K562 (cell line): ENCODE measurements around the gene PI4KA. TPM values are rescaled to one million over a fixed set of nuclear protein-coding genes. Genes with fewer than 3 reads are reported as not detected.

ENCODE experiments used
- ADNP ChIP-seq: fragments of 200-800 bp; sonication (Bioruptor generic); IDR thresholded peaks from 2 replicates; pipeline ENCODE4 v1.6.1; 2016; ENCODE audit warnings: missing genetic modification characterization, missing compliant biosample characterization
- CSDE1 ChIP-seq, 2 experiments: fragments of 450-650 bp; IDR thresholded peaks; 2 replicates each; pipeline ENCODE4 v1.6.1; 2016; ENCODE audit warnings: mild to moderate bottlenecking in 1 of 2
- CTCF ChIP-seq, 3 experiments: IDR thresholded peaks in 2 of 3; conservative IDR thresholded peaks in 1 of 3; 2 replicates each; pipeline ENCODE4 v1.5.1; 2011 to 2012; ENCODE audit warnings: low read length in 3 of 3, mild to moderate bottlenecking in 3 of 3, control low read depth in 2 of 3, improper control_type of control experiment in 1 of 3, inconsistent platforms in 1 of 3, low read depth in 1 of 3, mixed read lengths in 1 of 3, moderate library complexity in 1 of 3; ENCODE audit not compliant: insufficient read depth in 2 of 3
- DMBX1 ChIP-seq: fragments of 250-450 bp; sonication (Bioruptor Pico); IDR thresholded peaks from 2 replicates; pipeline ENCODE4 v1.8.0; 2022; ENCODE audit warnings: inconsistent platforms, mild to moderate bottlenecking, moderate library complexity, borderline replicate concordance
- ELF4 ChIP-seq: fragments of 450-650 bp; formaldehyde crosslinking; IDR thresholded peaks from 2 replicates; pipeline ENCODE4 v1.4.0; 2022; ENCODE audit warnings: missing genetic modification characterization
- HMG20A ChIP-seq: fragments of 450-650 bp; formaldehyde crosslinking; conservative IDR thresholded peaks from 2 replicates; pipeline ENCODE4 v1.4.0; 2020; ENCODE audit warnings: mild to moderate bottlenecking, mixed read lengths
- L3MBTL2 ChIP-seq: fragments of 450-650 bp; IDR thresholded peaks from 2 replicates; pipeline ENCODE4 v1.6.1; 2016; ENCODE audit warnings: mild to moderate bottlenecking, moderate library complexity
- LEF1 ChIP-seq: fragments of 450-650 bp; IDR thresholded peaks from 2 replicates; pipeline ENCODE4 v1.6.1; 2016; ENCODE audit warnings: mild to moderate bottlenecking
- MEIS2 ChIP-seq: fragments of 450-650 bp; IDR thresholded peaks from 2 replicates; pipeline ENCODE4 v1.6.1; 2014; ENCODE audit warnings: mild to moderate bottlenecking; ENCODE audit not compliant: partially characterized antibody
- PYGO2 ChIP-seq: fragments of 450-650 bp; IDR thresholded peaks from 2 replicates; pipeline ENCODE4 v1.6.1; 2016; ENCODE audit warnings: mild to moderate bottlenecking, missing genetic modification characterization, moderate library complexity, missing compliant biosample characterization
- SRSF3 ChIP-seq: fragments of 200-400 bp; formaldehyde crosslinking; IDR thresholded peaks from 2 replicates; pipeline ENCODE4 v1.6.1; 2016; ENCODE audit warnings: mild to moderate bottlenecking, low read length, moderate library complexity; ENCODE audit not compliant: insufficient read depth
- ZHX1 ChIP-seq: fragments of 150-350 bp; conservative IDR thresholded peaks from 2 replicates; pipeline ENCODE4 v1.6.1; 2014; ENCODE audit warnings: low read length
- ZNF121 ChIP-seq: sonication (generic); formaldehyde crosslinking; conservative IDR thresholded peaks from 2 replicates; pipeline ENCODE4 v1.8.0; 2022; ENCODE audit warnings: missing genetic modification reagents
- ZNF124 ChIP-seq: sonication (generic); formaldehyde crosslinking; IDR thresholded peaks from 2 replicates; pipeline ENCODE4 v1.8.1; 2022; ENCODE audit warnings: missing genetic modification reagents
- ZNF518B ChIP-seq: fragments of 250-450 bp; sonication (Bioruptor Pico); IDR thresholded peaks from 2 replicates; pipeline ENCODE4 v1.5.0; 2021; ENCODE audit warnings: mild to moderate bottlenecking, moderate library complexity
- ZNF778 ChIP-seq: fragments of 450-650 bp; formaldehyde crosslinking; IDR thresholded peaks from 2 replicates; pipeline ENCODE4 v1.4.0; 2020; ENCODE audit warnings: mild to moderate bottlenecking, moderate library complexity
- polyA plus RNA-seq, 8 experiments: library from polyadenylated mRNA; depleted of rRNA in 4 of 8; stranded (reverse) in 5 of 8; unstranded in 3 of 8; fragments of >200 nt; fragmentation: Nextera tagmentation in 2 of 8; fragmentation: Illumina TruSeq in 1 of 8; extraction: Ambion mirVana in 2 of 8; extraction: Trizol in 1 of 8; gene quantifications; 2 replicates each; pipeline versions ENCODE4 v1.2.1 to v1.2.3, GENCODE V29; 2011 to 2014; ENCODE audit warnings: inconsistent platforms in 1 of 8, missing spikeins in 1 of 8
- total RNA-seq, 7 experiments: library from RNA; depleted of rRNA in 6 of 7; stranded (reverse); fragments of >200 nt in 6 of 7; fragmentation: Illumina TruSeq in 2 of 7; extraction: Trizol in 2 of 7; gene quantifications; 2 replicates each; pipeline versions ENCODE4 v1.2.1 to v1.2.3, GENCODE V29; 2011 to 2021; ENCODE audit warnings: low replicate concordance in 1 of 7
- TF ChIP-seq, protein P1 (sequence below): sonication (generic); formaldehyde crosslinking; IDR thresholded peaks from 2 replicates; pipeline ENCODE4 v1.8.1; 2023; ENCODE audit warnings: mild to moderate bottlenecking, missing genetic modification reagents
- TF ChIP-seq, protein P2 (sequence below): sonication (generic); formaldehyde crosslinking; IDR thresholded peaks from 2 replicates; pipeline ENCODE4 v1.8.0; 2022; ENCODE audit warnings: mild to moderate bottlenecking, missing genetic modification reagents

Gene PI4KA
- total and polyA plus RNA-seq, 9 of the 15 experiments (the other 6 are each of a cell fraction or from before 2014, with no cell fraction given) = 7.3 to 187 (median 84.7) TPM

- no peak for TF ChIP-seq ZNF518B
- no peak for TF ChIP-seq CTCF (IDR thresholded peaks at IDR 0.05 in 2 of 3, conservative IDR thresholded peaks at IDR 0.05 in 1 of 3; ENCODE audit: insufficient read depth in 2 of 3, low read depth in 1 of 3, low read length in 3 of 3)
- TF ChIP-seq L3MBTL2 = no peak
- TF ChIP-seq DMBX1 (CRISPR knock-in tag) = no peak
- 0 out of 2 replicates have a peak, but pooled peaks have one; percentile 2 for TF ChIP-seq ZNF121 (CRISPR knock-in tag)
- TF ChIP-seq, protein P1, sequence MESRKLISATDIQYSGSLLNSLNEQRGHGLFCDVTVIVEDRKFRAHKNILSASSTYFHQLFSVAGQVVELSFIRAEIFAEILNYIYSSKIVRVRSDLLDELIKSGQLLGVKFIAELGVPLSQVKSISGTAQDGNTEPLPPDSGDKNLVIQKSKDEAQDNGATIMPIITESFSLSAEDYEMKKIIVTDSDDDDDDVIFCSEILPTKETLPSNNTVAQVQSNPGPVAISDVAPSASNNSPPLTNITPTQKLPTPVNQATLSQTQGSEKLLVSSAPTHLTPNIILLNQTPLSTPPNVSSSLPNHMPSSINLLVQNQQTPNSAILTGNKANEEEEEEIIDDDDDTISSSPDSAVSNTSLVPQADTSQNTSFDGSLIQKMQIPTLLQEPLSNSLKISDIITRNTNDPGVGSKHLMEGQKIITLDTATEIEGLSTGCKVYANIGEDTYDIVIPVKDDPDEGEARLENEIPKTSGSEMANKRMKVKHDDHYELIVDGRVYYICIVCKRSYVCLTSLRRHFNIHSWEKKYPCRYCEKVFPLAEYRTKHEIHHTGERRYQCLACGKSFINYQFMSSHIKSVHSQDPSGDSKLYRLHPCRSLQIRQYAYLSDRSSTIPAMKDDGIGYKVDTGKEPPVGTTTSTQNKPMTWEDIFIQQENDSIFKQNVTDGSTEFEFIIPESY (CRISPR knock-in tag) = no peak
- no peak for TF ChIP-seq ZHX1
- TF ChIP-seq, protein P2, sequence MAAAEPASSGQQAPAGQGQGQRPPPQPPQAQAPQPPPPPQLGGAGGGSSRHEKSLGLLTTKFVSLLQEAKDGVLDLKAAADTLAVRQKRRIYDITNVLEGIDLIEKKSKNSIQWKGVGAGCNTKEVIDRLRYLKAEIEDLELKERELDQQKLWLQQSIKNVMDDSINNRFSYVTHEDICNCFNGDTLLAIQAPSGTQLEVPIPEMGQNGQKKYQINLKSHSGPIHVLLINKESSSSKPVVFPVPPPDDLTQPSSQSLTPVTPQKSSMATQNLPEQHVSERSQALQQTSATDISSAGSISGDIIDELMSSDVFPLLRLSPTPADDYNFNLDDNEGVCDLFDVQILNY (CRISPR knock-in tag) = no peak
- TF ChIP-seq MEIS2 = no peak
- TF ChIP-seq PYGO2 = no peak
- no peak for TF ChIP-seq LEF1
- no peak for TF ChIP-seq CSDE1 (IDR thresholded peaks at IDR 0.05)
- TF ChIP-seq ADNP (tag) = no peak
- no peak for TF ChIP-seq ZNF778 (CRISPR knock-in tag)
- TF ChIP-seq ZNF124 (CRISPR knock-in tag) = no peak
- 0 out of 2 replicates have a peak, but pooled peaks have one; percentile 19 for TF ChIP-seq ELF4 (CRISPR knock-in tag)
- no peak for TF ChIP-seq HMG20A (CRISPR knock-in tag)
- no peak for TF ChIP-seq SRSF3
Observed at GRCh38 chr22:20815477-20816050, 43.0 kb downstream of the PI4KA start (continued).
